Adipocyte (in vitro differentiated cells): ENCODE results near the gene TMEM181.

Source experiments
- DNase-seq: peaks from one replicate; pipeline ENCODE4 v3.0.0-alpha.2; 2015; ENCODE audit warnings: low read depth
- H3K27me3 ChIP-seq: replicated peaks from 2 replicates; pipeline ENCODE4 v1.7.0; 2013; ENCODE audit warnings: mild to moderate bottlenecking, low read length, moderate library complexity; ENCODE audit not compliant: control insufficient read depth, insufficient read depth
- H3K36me3 ChIP-seq: 2 replicates; pipeline ENCODE4 v1.7.0; 2013; ENCODE audit warnings: low read length, mild to moderate bottlenecking, moderate library complexity; ENCODE audit not compliant: control insufficient read depth, insufficient read depth, severe bottlenecking
- H3K4me1 ChIP-seq: 2 replicates; pipeline ENCODE4 v1.7.0; 2013; ENCODE audit warnings: mild to moderate bottlenecking, low read length, moderate library complexity; ENCODE audit not compliant: control insufficient read depth, insufficient read depth
- H3K4me3 ChIP-seq: 2 replicates; pipeline ENCODE4 v1.7.0; 2013; ENCODE audit warnings: mild to moderate bottlenecking, low read length, moderate library complexity
- H3K9ac ChIP-seq: 2 replicates; pipeline ENCODE4 v1.7.0; 2013; ENCODE audit warnings: mild to moderate bottlenecking, low read length, moderate library complexity
- H3K9me3 ChIP-seq: 2 replicates; pipeline ENCODE4 v1.7.0; 2013; ENCODE audit warnings: mild to moderate bottlenecking, low read length, moderate library complexity; ENCODE audit not compliant: control insufficient read depth

Gene TMEM181

GRCh38 chr6:158634695-158635426 is 75.0 kb downstream of the TMEM181 start:
- no peaks in the 10 kb centered on the region for H3K9me3 ChIP-seq
- no peak for DNase-seq
- H3K9ac ChIP-seq, result no peak overlapping the region
- peaks cover 35% of the 10 kb centered on the region for H3K4me1 ChIP-seq
- peaks cover 60% of the 10 kb centered on the region for H3K36me3 ChIP-seq
- H3K27me3 ChIP-seq, result no peaks in the 10 kb centered on the region
- H3K4me3 ChIP-seq, result no peak overlapping the region

DNA sequence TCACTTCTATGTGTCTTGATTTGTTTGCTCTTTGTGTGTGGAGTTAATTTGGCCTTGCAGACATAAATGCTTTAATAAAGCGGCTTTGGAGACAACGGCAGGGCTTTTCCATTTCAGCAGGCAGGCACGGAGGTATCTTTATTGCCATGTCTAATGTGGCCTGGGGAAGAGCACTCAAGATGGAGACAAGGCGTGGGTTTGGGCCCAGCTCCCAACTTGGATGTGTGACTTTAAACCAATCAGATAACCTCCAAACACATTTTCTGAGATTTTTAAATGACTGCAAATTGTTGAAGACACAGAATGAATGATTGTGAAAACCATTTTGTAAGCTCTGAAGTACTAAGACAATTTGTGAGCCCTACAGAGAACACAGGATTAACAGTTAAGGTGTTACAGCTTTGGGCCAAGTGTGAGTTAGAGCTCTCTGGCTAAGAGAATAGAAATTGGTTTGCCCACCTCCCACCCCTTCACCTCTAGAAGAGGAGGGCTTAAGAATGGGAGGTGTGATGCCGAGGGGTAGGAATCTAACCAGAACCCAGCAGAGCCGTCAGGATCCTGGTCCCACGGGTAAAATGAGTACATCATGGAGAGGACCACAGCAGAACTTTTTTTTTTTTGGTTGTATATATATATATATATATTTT is 75.7 kb downstream of the TMEM181 start:
- H3K36me3 ChIP-seq, result peaks cover 65% of the 10 kb centered on the region
- no peak overlapping the region for H3K4me3 ChIP-seq
- no peak overlapping the region for H3K9ac ChIP-seq
- H3K9me3 ChIP-seq, result no peaks in the 10 kb centered on the region
- peaks cover 32% of the 10 kb centered on the region for H3K4me1 ChIP-seq
- DNase-seq, result no peak
- H3K27me3 ChIP-seq, result no peaks in the 10 kb centered on the region

DNA sequence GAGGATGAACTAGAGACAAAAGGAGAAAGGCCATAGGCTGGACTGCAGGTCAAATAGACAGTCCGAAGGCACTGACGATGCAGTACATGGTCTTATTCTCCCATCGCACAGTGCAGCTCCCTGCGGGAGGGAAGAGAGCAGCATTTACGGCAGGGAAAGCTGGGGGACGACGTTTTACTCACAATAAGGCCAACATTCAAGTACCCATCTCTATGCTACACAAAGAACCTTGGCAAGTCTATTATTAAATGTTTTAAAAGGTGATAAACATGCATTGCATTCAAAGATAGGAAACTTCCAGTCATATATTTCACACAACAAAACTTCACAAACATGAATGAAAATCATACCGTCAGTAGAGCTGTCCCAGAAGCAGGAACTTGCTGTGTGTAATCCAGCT is 76.9 kb downstream of the TMEM181 start:
- Histone ChIP-seq H3K4me3 (no peak overlapping the region), H3K9ac (no peak overlapping the region), H3K9me3 (no peaks in the 10 kb centered on the region), H3K27me3 (no peaks in the 10 kb centered on the region), H3K4me1 (peaks cover 27% of the 10 kb centered on the region), H3K36me3 (peaks cover 69% of the 10 kb centered on the region)
- no peak for DNase-seq

- H3K36me3 ChIP-seq, result peaks cover 64% of the 10 kb centered on the region
- peaks cover 35% of the 10 kb centered on the region for H3K4me1 ChIP-seq
- H3K4me3 ChIP-seq, result no peak overlapping the region
- DNase-seq, result no peak
- no peaks in the 10 kb centered on the region for H3K9me3 ChIP-seq
- no peak overlapping the region for H3K9ac ChIP-seq
- H3K27me3 ChIP-seq, result no peaks in the 10 kb centered on the region
These were observed 78.5 kb downstream of the TMEM181 start for GRCh38 chr6:158638324-158638854.

GRCh38 chr6:158639056-158639455 is 79.2 kb downstream of the TMEM181 start:
- H3K27me3 ChIP-seq, result no peaks in the 10 kb centered on the region
- DNase-seq, result no peak
- no peaks in the 10 kb centered on the region for H3K9me3 ChIP-seq
- H3K9ac ChIP-seq, result no peak overlapping the region
- peaks cover 58% of the 10 kb centered on the region for H3K36me3 ChIP-seq
- H3K4me1 ChIP-seq, result peaks cover 35% of the 10 kb centered on the region
- no peak overlapping the region for H3K4me3 ChIP-seq

DNA sequence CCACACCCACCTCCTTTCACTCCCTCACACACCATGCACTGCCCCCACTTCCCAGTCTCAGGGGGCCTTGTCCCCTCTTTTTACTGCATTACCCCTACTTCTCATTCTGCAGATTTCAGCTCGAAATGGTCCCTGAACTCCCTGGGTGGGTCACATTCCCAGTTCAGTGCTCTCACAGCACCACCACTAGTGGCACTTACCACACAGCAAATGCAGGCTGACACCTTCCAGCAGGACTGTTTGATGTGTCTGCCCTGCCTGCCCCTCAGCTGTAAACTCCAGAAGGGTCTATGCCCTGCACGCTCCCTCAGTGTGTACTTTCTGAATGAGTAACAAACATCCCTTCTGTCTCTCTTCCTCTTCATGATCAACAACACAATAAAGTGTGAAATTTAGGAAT is 80.6 kb downstream of the TMEM181 start:
- H3K36me3 ChIP-seq, result peaks cover 44% of the 10 kb centered on the region
- H3K9me3 ChIP-seq, result no peaks in the 10 kb centered on the region
- H3K4me3 ChIP-seq, result no peak overlapping the region
- no peaks in the 10 kb centered on the region for H3K27me3 ChIP-seq
- no peak for DNase-seq
- H3K9ac ChIP-seq, result no peak overlapping the region
- H3K4me1 ChIP-seq, result peaks cover 33% of the 10 kb centered on the region

DNA sequence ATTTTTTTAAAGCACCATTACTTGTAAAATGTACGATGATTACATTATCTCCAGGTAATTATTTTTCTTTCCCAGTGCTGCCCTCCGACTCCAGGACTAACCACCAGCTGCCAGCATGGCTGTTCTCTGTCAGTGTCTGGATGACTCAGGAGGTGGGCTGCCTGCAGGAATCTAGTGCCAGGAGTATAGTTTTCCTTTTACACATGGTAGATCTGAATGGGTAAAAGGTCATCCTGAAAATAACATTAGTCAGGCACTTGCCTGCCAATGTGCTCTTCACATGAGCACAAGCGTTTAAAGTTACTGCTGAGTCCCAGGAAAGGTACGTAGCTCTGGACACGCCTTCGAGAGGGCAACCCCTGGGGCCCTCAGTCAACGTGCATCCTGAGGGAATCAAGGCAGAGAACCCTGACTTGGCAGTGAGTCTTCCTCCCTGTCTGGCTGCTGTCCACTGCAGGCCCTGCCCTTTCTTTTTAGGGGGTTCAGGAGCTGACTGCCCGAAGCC is 82.3 kb downstream of the TMEM181 start:
- Histone ChIP-seq H3K4me1 (peaks cover 33% of the 10 kb centered on the region), H3K36me3 (peaks cover 31% of the 10 kb centered on the region), H3K4me3 (peak overlapping the region; percentile 94), H3K9me3 (no peaks in the 10 kb centered on the region), H3K9ac (peak overlapping the region; percentile 96), H3K27me3 (no peaks in the 10 kb centered on the region)
- peak; percentile 79 for DNase-seq

GRCh38 chr6:158643836-158644230 is 83.9 kb downstream of the TMEM181 start:
- H3K4me1 ChIP-seq, result peaks cover 32% of the 10 kb centered on the region
- H3K4me3 ChIP-seq, result peak overlapping the region; percentile 94
- H3K36me3 ChIP-seq, result peaks cover 20% of the 10 kb centered on the region
- no peaks in the 10 kb centered on the region for H3K27me3 ChIP-seq
- no peak for DNase-seq
- no peaks in the 10 kb centered on the region for H3K9me3 ChIP-seq
- H3K9ac ChIP-seq, result peak overlapping the region; percentile 96

DNA sequence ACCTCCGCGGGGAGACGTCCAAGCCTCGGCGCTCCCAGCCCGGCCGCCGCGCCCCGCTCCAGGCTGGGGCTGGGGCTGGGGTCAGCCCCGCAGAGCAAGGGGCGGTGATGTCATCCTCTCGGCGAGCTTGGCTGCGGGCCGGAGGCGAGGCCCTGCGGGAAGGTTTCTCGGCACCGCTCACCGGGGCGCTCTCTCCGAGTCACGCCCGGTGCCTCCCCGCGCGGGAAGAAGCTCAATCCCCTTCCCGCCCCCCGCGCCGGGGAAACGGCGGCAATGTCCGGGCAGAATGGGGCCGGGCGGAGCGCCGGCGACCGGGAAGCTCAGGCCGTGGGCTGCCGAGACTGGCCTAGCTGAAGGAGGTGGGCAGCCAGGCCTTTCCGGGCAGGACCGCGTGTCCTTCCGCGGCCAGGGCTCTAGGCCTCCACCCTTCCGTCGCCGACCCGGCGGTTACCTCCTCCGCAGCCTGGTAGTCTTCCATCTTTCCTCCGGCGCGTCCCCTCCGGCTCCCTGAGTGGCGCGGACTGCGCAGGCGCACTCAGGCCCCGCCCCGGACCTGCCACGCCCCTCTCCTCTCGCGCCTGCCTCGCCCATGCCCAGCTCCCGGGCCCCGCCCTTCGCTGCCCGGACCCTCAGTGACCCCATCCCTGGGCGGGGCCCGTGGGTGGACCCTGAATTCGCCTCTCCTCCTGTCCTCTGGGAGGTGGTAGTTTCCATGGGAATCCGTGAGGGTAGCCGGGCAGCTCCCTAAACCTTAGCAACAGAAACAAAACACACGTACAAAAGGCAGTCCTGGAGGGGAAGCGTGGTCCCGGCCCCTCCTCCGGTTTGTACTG is 84.6 kb downstream of the TMEM181 start, which contains the start of gene DYNLT1:
TSS of gene DYNLT1 (minus strand) at position 513 of the 833 bp plus-strand sequence. CDS start at position 478, 35 bp downstream.
- Histone ChIP-seq H3K27me3 (no peaks in the 10 kb centered on the region), H3K4me1 (peaks cover 38% of the 10 kb centered on the region), H3K9me3 (no peaks in the 10 kb centered on the region), H3K4me3 (peak within 1 kb of the TSS; percentile 94), H3K36me3 (peaks cover 14% of the 10 kb centered on the region), H3K9ac (peak within 1 kb of the TSS; percentile 96)
- peak; percentile 96 for DNase-seq

DNA sequence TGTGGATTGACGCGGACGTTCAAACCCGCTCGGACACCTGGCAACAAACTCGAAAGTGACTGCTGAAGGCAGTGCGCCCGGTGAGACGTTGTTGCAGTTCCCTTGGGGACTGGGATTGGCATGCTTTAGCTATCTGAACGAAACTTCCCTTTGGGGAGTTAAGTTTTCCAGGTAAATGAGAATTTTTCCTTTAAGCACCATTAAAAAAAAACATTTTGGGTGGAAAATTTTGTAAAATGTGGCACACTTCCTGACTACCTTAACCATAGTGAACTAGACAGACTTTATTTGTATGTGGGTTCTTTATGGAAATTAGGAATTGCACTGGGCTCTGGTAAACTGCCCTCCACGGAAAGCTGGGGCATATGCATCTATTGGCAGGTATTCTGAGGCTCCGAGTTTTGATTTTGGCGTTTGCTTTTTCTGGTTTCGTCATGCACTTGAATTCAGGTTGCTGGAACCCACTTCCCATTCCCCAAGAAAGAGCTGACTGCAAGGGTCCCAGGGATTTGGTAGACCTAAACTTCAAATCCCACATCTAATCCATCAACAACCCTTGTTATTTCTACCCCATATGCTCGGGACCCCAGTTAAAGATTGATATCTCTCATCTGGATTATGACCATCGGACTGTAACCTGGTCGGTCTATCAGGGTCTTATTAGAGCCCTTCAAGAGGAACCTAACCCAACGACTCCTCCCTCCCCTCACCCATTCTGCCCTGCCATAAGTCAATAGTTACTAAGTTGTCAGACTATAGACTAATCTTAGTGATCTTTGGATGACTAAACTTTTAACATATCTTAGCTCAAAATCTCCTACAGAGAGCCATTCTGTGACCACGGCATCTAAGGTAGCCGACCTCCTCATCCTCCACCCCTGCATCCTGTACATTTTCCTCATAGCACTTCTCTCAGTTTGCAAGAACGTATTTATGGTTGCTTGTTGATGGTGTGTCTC is 85.5 kb downstream of the TMEM181 start:
- H3K4me1 ChIP-seq, result peaks cover 44% of the 10 kb centered on the region
- no peaks in the 10 kb centered on the region for H3K9me3 ChIP-seq
- no peak for DNase-seq
- no peaks in the 10 kb centered on the region for H3K27me3 ChIP-seq
- H3K36me3 ChIP-seq, result peaks cover 6% of the 10 kb centered on the region
- peak overlapping the region; percentile 96 for H3K9ac ChIP-seq
- H3K4me3 ChIP-seq, result peak overlapping the region; percentile 94
